GM10248 (cell line): ENCODE results near the gene MYO15A.

Source experiments
- CTCF ChIA-PET: fragments of 300-600 bp; sonication (Branson Sonifier 250); formaldehyde crosslinking; extraction: SDS; loops from one replicate; lab custom pipeline; 2021; ENCODE audit warnings: antibody characterized with exemption; lab: Yijun Ruan, JAX
- POLR2A ChIA-PET: fragments of 350-650 bp; sonication (Branson Sonifier 250); formaldehyde crosslinking; extraction: SDS; loops from one replicate; lab custom pipeline; 2020; ENCODE audit warnings: antibody characterized with exemption; lab: Yijun Ruan, JAX
- DNase-seq: peaks from one replicate; pipeline ENCODE4 v3.0.0; 2012; ENCODE audit errors: extremely low spot score
- CTCF ChIP-seq: IDR thresholded peaks from 2 replicates; pipeline ENCODE4 v1.5.1; 2012; ENCODE audit warnings: mild to moderate bottlenecking, low read depth; ENCODE audit errors: extremely low read depth, missing control alignments, control extremely low read depth

MYO15A gene

GRCh38 chr17:18142417-18142816 lies 33.9 kb downstream of the MYO15A start:
- no peak for DNase-seq
- POLR2A ChIA-PET: no interaction called here
- TF ChIP-seq CTCF: no peak
- CTCF ChIA-PET: interaction anchor here (0.7 to 5.8 kb wide), 18 partner anchors 7 to 89 kb away, joined by 3 to 51 read pairs (median 5); partner anchors contain the start of gene ALKBH5

- TF ChIP-seq CTCF: peak; percentile 31
- peak; percentile 45 for DNase-seq
- ChIA-PET CTCF (interaction anchor here (0.7 to 5.8 kb wide), 14 partner anchors 11 to 74 kb away, joined by 3 to 51 read pairs (median 6); partner anchors contain the start of gene ALKBH5), POLR2A (interaction anchor here (0.8 kb wide), 1 partner anchor 50 kb away, joined by 5 read pairs; no protein-coding TSS in a partner anchor)
These were observed 34.7 kb downstream of the MYO15A start for GRCh38 chr17:18143044-18143936.

GRCh38 chr17:18144261-18144660 lies 35.7 kb downstream of the MYO15A start:
- no peak for TF ChIP-seq CTCF
- DNase-seq: no peak
- CTCF ChIA-PET: interaction anchor here (1.1 to 5.8 kb wide), 7 partner anchors 10 to 73 kb away, joined by 3 to 51 read pairs (median 4); partner anchors contain the start of gene ALKBH5
- POLR2A ChIA-PET: interaction anchor here (0.8 to 0.9 kb wide), 2 partner anchors 40 to 49 kb away, joined by 4 to 5 read pairs; partner anchors contain the start of gene ALKBH5

- no peak for DNase-seq
- ChIA-PET POLR2A (interaction anchor here (0.9 kb wide), 1 partner anchor 39 kb away, joined by 4 read pairs; the partner anchor contains the start of gene ALKBH5), CTCF (interaction anchor here (1.1 to 1.8 kb wide), 5 partner anchors 9 to 1051 kb away, joined by 3 to 4 read pairs (median 3); no protein-coding TSS in a partner anchor)
- TF ChIP-seq CTCF: no peak
These were observed 36.3 kb downstream of the MYO15A start for GRCh38 chr17:18144855-18145254.

- TF ChIP-seq CTCF: no peak
- CTCF ChIA-PET: interaction anchor here (1.1 to 1.3 kb wide), 3 partner anchors 8 to 1052 kb away, joined by 3 to 4 read pairs (median 3); partner anchors contain the start of gene ALKBH5
- POLR2A ChIA-PET: no interaction called here
- no peak for DNase-seq
These were observed 37.3 kb downstream of the MYO15A start for GRCh38 chr17:18145811-18146210.

GRCh38 chr17:18146259-18146658 lies 37.7 kb downstream of the MYO15A start:
- CTCF ChIA-PET: interaction anchor here (1.0 to 1.3 kb wide), 3 partner anchors 14 to 38 kb away, joined by 3 to 4 read pairs (median 3); partner anchors contain the start of gene ALKBH5

More at GRCh38 chr17:18146259-18146658, 37.7 kb downstream of the MYO15A start:
- POLR2A ChIA-PET: no interaction called here
- DNase-seq: no peak
- no peak for TF ChIP-seq CTCF
